HG03039 (cell line): Measurements from ENCODE around the gene KRT9.
"Not testable (repeated sequence)": the region's sequence is repeated elsewhere in the genome, so short reads cannot be mapped to it uniquely, and the experiment has no call there.

Experiments used
- ATAC-seq: cut with Tn5 transposase; IDR thresholded peaks from one replicate; pipeline ENCODE4 v1.9.1; 2021; ENCODE audit warnings: mild to moderate bottlenecking, moderate library complexity; ENCODE audit not compliant: unreplicated experiment

KRT9 gene

GRCh38 chr17:41547378-41547841 lies 24.4 kb downstream of the KRT9 start:
- no peak for ATAC-seq

DNA sequence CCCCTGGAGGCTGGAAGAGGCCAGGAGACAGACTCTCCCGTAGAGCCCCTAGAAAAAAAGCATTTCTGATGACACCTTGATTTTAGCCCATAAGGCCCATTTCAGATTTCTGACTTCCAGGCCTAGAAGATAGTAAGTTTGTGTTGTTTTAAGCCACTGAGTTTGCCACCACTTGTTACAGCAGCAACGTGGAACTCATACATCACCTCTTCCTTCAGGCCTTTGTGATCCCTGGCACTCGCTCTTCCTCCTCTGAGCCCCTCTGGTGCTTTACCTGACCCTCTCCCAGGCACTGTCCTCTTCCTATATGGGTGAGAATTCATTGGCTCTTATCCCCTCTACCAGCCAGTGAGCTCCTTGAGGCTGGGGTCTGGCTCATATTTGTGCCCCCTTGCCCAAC lies 25.0 kb downstream of the KRT9 start:
- no peak for ATAC-seq

DNA sequence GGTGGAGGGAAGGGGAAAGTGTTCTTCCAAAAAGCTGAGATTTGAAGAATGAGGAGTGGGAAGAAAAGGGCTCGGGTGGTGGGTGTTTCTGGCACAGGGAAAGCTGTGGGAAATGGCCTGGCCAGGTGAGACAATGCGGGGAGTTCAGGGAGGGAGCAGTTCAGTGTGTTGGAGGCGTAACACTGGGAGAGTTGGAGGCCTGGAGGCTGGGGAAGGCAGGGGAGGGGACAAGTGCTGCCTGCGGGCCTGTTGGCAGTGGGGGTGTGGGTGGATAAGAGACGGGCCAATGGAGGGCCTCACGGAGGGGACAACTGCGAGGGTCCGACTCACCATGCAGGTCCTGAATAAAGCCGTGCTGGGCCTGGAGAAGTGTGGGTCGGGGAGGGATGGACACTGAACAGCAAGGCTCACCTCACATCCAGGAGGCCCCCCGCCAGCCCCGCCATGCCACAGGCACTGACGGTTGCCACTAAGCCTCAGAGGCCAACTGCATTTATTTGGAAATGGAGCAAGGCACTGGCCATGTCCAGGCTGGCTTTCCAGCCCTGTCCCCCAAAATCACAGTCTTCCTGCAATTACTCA lies 25.9 kb downstream of the KRT9 start:
- ATAC-seq: no peak

- no peak for ATAC-seq
Measured at GRCh38 chr17:41544935-41545334, 26.9 kb downstream of the KRT9 start.

DNA sequence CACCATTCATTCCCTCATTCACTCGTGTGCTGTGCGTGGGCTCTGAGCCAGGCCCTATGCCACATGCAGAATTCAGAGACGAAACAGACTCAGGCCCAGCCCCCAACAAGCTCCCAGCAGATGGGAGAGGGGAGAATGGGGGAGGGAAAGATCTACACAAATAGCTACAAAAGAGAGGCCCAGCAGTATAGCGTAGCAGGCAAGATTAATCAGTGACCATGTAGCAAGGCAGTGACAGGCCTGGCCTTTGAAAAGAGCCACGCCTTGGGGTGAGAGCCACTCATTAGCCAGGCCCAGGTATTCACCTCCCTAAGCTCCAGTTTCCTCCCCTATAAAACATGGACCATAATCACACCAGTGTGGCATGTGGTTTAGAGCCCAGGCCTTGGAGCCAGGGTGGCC lies 27.4 kb downstream of the KRT9 start:
- ATAC-seq: no peak

- not testable (repeated sequence) for ATAC-seq
Measured at GRCh38 chr17:41542786-41543185, 29.1 kb downstream of the KRT9 start.

DNA sequence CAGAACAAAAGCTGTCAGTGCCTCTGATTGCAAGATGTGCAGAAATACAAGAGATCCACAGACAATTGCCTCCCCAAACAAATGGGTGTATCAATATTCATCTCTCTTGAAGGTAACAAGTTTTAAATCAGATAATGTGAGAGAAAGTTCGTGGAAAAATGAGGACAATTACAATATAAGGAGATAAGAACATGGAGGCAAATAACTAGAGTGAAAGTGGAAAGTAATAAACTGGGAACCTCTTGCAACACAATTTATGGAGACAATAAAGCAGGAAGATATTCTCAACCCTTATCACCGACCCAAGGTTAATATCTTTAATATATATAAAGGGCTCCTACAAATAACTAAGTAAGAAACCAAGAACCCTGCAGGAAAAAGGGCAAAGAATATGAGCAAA lies 29.5 kb downstream of the KRT9 start:
- no peak for ATAC-seq

- ATAC-seq: no peak
Measured at GRCh38 chr17:41540921-41541625, 30.8 kb downstream of the KRT9 start.

GRCh38 chr17:41539979-41540701 lies 31.7 kb downstream of the KRT9 start:
- no peak for ATAC-seq

DNA sequence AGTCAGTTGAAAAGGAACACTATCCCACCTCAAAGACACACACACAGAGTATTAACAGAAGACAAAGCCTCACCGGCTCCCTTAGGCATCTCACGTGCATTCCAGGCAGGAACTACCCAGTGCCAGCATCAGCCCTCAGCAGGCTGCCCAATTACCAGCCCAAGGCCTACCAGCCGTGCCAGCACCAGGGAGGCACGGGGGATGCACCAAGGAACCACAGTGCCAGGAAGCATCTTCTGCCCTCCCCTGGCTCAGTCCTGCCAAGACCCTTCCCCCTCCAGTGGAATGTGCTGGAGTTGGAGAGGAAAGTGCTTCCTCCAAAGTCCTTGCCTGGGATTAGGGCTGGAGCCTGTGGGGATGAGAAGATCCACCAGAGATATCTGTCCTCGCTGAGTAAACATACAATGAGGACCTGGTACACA lies 32.8 kb downstream of the KRT9 start:
- no peak for ATAC-seq

DNA sequence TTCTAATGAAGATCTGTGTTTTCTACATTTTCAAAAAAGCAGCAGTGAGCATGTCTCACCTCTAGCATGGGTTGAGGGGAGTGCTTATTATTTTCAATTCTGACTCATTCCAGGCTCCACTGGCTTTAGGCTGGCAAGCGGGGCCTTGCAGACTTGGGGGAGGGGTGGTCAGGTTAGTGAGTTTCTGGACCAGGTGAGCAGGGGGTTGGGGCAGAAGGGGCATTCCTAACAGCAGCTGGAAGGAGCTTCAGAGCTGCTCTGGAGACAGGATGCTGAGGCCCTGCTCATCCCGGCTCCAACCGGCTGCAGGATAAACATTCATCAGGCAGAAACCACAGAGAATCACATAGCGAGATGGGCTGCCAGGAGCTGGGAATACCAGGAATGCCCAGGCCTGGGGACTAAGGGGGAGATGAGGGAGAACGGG lies 33.3 kb downstream of the KRT9 start:
- ATAC-seq: no peak

- ATAC-seq: no peak
Measured at GRCh38 chr17:41537990-41538389, 33.9 kb downstream of the KRT9 start.

DNA sequence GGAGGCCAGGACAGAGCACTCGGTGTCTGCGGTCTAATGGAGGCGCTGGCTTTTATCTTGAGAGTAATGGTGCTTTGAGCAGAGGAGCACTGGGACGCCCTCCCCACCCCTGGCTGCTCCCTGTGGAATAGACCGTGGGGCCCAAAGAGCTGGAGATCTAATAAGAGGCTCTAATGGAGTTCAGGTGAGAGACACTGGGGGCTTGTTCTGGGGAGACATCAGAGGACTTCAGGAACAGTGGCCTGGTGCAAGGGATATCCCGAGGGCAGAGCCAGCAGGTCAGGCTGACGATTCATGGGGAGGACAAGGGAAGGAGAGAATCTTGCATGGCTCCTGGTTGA lies 34.3 kb downstream of the KRT9 start:
- ATAC-seq: no peak

DNA sequence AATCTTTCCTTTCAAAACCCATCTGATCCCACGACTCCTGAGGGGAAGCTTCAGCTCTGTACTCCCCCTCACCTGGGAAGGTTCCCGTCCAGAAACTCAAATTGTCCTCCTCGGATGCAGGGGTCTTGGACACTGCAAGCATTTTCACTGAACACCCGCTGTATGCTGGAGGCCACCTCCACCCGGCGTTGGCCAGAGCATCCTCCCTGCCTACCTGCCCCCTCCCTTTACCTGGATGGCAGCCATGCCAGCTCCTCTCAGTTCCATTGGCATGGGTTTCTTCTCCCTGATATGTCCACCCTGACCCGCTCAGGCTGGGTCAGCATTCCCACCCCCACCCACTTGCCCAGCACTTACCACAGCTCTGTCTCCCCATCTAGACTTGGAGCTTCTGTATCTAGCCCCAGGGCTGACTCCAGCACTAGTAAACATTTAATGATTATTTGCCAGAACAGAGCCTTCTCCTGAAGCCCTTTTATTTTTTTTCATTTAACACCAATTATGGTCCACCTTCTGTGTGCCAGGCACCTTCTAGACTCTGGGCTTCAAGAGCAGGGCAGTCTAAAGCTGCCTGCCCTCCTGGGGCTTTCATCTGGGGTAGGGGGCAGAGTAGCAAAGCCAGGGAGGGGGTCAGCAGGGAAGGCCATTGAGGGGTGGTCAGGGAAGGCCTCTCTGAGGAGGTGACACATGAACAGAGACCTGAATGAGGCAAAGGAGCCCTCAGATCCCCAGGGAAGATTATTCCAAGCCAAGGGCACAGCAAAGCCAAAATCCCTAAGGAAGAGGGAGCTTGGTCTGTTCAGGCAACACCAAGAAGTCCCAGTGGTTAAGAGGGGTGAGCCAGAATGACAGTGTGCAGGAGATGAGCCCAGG lies 34.9 kb downstream of the KRT9 start:
- ATAC-seq: no peak

- no peak for ATAC-seq
Measured at GRCh38 chr17:41535764-41536481, 35.9 kb downstream of the KRT9 start.

- ATAC-seq: no peak
Measured at GRCh38 chr17:41534899-41535546, 36.8 kb downstream of the KRT9 start.

DNA sequence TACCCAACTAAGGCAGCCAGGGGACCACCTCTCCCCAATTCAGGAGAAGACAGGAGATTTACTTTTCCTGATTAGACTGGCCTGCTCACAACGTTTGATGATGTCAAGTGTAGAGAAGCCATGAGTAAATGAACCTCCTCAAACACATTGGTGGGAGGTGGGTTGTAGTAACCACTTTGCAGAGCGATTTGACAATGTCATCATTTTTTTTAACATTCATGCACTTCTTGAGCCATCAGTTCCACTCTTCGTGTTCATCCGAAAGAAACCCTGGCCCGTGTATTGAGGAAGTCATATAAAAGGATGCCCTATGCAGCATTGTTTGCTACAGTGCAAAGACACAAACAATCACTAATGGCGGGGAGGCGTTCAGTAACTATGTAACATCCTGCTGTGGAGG lies 38.2 kb downstream of the KRT9 start:
- no peak for ATAC-seq

GRCh38 chr17:41532947-41533570 lies 38.8 kb downstream of the KRT9 start:
- no peak for ATAC-seq

DNA sequence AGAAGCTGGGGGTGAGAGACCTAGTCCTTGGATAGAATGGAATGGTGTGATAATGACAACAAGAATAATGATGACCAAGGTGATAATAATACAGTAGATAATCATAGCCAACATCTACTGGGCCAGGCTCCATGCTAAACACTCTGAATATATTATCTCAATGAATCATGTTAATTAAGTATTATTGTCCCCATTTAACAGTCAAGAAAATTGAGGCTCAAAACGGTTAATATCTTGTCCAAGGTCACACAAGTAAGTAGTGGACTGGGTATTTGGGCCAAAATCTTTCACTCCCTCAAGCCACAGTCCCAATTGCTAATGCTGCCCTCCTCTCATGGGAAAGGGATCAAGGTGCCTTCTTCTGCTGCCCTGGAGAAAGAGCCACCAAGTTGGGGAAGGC lies 39.9 kb downstream of the KRT9 start:
- ATAC-seq: no peak
